ENCODE data around the gene RNFT2. TPM values are rescaled to one million over a fixed set of nuclear protein-coding genes. Genes with fewer than 3 reads are reported as not detected.
"Not testable (repeated sequence)": the region's sequence is repeated elsewhere in the genome, so short reads cannot be mapped to it uniquely, and the experiment has no call there.

Gene RNFT2
- polyA plus RNA-seq, 12 donors, result 1.0 to 2.1 (median 1.3) TPM; not detected in 2

DNA sequence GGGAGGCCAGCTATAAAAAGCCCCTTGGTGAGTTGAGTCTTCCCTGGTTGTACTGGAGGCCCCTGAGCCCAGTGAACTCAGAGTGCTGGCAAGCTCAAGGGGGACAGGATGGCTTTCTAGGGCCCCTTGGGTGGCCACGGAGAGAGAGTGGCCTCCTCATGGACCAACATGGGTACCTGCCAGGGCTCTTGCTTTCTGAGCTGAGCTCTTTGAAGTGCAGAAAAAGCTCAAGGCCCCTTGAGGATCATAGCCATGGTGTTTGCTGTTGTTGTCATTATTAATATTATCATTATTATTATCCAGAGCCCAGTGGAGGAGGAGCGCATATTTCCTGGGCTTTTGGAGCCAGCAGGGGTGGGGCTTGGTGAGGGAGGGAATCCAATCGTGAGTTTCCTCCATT lies 6.7 kb downstream of the RNFT2 start:
- DNase-seq, result no peak

DNA sequence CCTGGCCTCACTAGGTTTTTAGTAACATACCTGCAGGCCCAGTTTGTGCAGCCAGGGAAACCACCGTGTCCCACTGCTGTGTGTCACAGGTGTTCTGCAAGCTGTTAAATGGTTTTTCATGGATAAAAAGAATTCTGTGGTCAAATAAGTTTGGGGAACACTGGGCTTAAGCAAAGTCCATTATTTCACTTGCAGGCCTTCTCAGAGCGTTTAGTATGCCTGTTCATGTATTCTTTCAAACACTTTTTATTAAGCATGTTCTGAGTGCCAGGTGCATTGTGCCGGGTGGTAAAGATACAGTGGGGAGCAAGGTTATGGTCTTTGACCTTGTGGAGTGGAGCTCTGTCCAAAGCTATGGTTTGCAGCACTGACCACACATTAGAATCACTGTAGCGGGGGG lies 7.4 kb downstream of the RNFT2 start:
- DNase-seq, result no peak

DNA sequence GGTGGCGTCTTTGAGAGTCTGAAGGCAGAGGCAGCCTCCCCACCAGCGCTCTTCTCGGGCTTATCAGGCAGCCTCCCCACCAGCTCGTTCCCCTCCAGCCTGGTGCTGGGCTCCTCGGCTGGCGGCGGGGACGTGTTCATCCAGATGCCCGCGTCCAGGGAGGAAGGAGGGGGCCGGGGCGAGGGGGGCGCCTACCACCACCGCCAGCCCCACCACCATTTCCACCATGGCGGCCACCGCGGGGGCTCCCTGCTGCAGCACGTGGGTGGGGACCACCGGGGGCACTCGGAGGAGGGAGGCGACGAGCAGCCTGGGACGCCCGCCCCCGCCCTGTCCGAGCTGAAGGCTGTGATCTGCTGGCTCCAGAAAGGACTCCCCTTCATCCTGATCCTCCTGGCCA lies 11.8 kb downstream of the RNFT2 start:
- DNase-seq, result no peak

DNA sequence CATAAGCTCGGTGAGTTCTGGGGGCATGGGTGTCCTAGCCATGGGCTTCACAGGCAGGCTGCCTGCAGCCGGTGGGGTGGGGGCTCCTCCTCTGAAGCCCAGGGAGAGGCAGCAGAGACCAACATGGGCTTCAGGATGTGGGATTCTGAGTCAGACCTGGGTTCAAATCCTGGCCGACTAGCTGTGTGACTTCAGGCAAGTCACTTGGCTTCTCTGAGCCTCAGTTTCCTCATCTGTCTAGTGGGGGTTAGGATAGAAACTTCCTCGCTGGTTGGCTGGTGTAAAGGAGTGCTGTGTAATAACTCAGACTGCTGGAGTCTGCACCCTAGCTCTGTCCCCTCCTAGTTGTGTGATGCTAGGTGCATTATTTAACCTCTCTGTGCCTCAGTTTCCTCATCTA lies 12.2 kb downstream of the RNFT2 start:
- no peak for DNase-seq

DNA sequence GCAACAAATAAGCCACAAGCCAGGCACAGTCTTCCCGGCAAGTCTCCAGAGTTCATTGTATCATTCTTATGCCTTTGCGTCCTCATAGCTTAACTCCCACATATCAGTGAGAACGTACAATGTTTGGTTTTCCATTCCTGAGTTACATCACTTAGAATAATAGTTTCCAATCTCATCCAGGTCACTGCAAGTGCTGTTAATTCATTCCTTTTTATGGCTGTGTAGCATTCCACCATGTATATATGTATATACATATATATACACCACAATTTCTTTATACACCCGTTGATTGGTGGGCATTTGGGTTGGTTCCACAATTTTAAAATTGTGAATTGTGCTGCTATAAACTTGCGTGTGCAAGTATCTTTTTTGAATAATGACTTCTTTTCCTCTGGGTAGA lies 16.0 kb downstream of the RNFT2 start:
- DNase-seq, result not testable (repeated sequence)

DNA sequence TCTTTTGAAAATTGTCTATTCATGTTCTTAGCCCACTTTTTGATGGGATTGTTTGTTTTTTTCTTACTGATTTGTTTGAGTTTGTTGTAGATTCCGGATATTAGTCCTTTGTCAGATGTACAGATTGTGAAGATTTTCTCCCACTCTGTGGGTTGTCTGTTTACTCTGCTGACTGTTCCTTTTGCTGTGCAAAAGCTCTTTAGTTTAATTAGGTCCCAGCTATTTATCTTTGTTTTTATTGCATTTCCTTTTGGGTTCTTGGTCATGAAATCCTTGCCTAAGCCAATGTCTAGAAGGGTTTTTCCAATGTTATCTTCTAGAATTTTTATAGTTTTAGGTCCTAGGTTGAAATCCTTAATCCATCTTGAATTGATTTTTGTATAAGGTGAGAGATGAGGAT lies 16.7 kb downstream of the RNFT2 start:
- DNase-seq, result not testable (repeated sequence)

DNA sequence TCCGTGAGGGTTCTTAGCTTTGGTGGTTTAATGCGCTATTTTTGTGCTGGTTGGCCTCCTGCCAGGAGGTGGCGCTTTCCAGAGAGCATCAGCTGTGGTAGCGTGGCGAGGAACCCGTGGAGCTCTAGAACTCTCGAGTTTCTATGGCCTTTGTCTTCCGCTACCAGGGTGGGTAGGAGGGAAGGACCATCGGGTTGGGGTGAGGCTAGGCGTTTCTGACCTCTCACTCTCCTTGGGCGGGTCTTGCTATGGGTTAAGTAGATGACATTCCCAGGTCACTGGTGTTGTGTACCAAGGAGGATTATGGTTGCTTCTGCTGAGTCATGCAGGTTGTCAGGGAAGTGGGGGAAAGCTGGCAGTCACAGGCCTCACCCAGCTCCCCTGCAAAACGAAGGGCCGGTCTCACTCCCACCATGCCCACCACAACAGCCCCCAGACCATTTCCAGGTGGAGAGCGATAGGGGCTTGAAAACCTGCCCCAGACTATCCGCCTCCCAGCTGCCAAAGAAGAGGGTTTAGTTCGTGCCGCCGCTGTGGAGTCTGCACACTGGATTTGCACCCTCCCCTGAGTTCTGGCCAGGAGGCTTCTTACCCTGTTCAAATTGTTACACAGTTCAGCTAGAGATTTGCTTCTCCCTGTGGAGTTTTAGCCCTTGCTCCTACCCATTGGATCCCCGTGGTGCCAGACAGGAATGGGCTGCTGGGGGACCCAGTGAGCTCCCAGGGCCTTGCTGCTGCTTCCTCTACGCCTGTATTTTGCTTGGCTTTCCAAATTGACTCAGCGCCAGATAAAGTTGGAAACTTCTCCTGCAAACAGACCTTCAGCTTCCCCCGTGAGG lies 21.9 kb downstream of the RNFT2 start:
- peak; percentile 41 for DNase-seq

DNA sequence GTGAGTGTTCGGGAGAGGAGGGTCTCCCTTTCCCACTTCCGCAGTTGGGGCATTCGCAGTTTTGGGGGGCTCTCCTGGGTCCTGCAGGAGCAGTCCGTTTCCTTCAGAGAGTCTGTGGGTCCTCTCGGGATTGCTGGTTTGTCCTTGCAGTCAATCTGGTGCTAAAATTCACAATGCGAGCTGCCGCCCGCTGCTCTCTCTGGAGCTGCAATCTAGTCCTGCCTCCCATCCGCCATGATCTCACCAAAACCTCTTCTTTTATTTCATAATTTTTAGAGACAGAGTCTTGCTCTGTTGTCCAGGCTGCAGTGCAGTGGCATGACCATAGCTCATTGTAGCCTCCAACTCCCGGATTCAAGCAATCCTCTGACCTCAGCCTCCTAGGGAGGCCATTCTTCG lies 22.5 kb downstream of the RNFT2 start:
- no peak for DNase-seq

DNA sequence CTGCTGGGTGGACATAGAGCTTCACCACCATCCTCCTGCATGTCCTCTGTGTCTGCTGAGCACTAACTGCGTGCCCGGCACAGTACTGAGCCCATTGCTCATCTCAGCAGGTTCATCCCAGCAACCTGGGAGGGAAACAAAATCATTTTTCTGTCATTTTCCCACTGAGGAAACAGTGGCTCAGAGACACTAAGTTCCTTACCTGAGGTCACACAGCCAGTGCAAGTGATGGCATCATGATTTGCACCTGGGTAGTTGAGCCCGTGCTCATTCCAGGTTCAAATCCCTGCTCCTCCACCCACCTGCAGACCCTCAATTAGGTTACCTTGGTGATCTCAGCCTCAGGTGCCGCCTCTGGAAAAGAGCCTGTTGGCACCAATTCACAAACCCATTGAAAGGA lies 23.4 kb downstream of the RNFT2 start:
- no peak for DNase-seq

DNA sequence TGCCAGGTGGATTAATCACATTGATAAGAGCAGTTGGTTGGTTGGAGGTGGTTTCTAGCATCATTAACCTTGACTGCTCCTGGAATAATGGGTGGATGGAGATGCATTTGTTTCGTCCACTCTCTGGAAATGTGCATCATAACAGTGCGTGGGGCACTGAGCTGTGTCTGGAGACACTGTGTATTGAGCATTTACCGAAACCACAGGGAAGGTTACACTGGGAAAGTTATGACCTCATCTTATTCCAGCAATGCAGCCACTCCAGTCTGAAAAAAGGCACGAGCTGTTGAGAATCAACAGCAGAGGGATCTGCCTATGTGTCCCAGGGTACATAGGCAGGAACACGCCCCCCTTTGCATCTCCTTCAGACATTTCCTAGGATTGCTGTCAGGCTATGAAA lies 27.2 kb downstream of the RNFT2 start:
- DNase-seq, result no peak

DNA sequence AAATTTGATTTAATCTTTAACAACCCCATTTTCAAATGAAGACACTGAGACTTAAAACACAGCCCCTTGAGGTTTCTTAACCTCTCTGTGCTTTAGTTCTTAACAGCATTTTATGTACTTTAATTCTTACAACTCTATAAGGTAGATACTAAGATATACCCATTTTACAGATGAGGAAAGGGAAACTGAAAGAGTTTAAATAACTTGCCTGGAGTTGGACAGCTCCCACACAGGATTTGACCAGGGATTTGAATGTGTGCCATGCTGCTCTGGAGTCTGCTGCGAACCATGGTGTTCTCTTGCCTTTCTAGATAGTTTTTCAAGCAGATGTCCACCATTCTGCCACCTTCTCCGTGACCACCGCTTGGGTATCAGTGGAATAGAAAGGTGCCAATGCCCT lies 28.2 kb downstream of the RNFT2 start:
- no peak for DNase-seq

DNA sequence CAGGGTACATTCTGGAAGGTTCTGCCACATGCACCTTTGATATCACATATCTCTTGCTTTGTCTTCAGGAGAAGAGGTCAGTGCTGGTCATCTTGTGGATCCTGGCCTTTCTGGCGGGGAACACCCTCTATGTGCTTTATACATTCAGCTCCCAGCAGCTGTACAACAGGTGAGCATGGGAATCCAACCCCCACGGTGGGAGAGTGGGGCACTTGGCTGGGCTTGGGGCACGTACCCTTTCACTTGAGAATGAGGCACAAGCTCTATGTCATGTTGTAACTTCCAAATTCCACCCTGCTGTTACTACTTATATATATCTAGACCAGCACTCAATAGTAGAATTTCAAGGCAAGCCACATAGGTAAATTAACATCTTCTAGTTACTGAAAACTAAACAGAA lies 28.6 kb downstream of the RNFT2 start:
- DNase-seq, result no peak

DNA sequence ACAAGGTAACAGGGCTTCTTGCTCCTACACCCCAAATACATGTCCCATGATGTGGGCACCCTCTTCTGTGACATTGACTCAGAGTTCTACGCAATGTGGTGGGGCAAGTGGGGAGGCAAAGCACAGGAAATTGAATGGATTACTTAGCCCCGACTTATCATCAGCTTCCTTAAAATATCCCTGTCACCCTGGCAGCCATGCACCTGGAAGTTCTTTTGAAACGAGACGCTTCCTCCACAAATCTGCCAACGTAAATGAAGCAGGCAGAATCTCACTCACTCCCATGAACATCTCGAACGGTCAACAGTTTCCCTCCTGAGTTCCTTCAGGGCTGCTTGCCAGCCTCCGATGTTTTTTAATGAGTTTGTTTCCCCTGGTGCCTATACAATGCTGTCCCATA lies 33.5 kb downstream of the RNFT2 start:
- no peak for DNase-seq

DNA sequence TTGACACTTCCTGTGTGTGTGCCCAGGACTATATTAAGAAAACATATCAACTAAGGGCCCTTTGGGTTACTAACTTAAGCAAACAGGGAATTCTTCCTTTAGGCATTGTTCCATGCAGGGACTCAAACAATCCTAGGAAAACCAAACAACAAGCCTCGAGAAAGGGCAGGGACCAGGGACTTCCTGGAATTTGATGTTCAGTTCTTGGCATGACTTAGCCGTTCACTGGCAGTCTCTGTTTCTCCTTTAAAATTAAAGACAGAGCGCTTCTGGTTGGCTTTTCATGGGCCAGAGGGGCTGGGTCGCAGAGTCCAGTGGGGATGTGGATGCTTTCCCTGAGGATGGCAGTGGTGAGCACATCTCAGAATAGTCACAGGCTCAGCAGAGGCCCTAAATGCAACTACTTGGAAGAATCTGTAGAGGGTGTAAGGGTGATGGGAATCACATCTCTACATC lies 35.2 kb downstream of the RNFT2 start:
- DNase-seq, result no peak

DNA sequence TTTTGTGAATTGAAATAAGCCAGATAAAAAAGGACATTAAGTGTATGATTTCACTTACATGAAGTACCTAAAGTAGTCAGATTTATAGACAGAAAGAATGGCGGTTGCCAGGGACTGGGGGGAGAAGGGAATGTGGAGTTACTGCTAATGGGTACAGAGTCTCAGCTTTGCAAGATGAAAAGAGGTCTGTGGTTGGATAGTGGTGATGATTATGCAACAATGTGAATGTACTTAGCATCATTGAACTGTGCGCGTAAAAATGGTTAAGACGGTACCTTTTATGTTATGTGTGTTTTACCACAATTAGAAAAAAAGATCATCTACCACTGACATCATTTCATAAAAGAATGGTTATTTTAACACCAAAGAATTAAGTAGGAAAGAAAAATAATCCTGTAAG lies 35.9 kb downstream of the RNFT2 start:
- no peak for DNase-seq

DNA sequence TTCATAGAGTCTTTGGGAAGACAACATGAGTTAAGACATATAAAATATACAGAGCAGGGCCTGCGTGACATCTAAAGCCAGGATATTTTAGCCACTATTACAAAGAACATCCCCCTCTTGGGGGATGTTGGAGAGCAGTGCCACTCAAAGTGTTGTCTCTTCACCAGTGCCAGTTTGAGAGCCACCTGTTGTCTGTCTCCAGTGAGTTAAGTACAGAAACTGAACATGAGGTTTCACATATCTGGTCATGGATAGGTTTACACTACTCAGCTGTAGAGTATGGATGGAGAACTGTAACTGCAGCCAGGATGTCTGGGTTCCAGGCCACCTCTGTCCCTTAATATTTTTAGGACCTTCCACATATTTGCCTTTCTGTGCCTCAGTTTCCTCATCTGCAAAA lies 39.1 kb downstream of the RNFT2 start:
- DNase-seq, result no peak

DNA sequence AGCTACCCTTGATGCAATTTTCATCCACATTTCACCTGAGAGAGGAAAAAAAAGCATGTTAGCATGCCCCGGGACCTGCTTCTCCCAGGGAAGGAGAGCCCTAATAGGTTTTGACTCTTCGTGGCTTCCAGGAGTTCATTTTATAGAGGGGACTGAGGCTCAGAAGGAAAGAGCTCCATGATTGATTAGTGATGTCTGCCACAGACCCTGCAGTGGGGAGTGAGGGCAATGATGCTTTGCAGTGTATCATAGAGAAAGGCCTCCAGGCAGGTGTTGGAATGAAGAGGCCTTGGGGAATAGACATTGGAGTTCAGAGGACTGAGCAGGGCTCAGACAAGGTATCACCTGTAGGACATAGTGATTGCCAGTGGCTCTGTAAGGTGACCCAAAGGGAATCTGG lies 41.5 kb downstream of the RNFT2 start:
- no peak for DNase-seq

DNA sequence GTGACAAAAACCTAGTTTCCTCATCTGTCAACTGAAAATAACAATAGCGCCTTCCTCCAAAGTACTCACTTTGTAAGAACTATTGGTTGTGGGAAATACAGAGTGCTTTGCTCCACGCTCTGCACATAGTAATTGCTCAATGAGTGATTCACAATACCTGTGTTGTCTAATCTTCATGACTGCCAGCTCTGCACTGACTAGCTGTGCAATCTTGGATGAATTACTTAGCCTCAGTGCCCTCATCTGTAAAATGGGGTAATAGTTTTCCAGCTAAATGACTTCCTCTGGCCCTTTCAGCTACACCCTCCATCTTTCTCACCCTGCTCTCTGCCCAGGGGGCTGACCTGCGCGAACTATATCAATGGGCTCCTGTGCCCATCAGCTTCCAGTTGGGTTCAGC lies 42.8 kb downstream of the RNFT2 start:
- DNase-seq, result no peak

DNA sequence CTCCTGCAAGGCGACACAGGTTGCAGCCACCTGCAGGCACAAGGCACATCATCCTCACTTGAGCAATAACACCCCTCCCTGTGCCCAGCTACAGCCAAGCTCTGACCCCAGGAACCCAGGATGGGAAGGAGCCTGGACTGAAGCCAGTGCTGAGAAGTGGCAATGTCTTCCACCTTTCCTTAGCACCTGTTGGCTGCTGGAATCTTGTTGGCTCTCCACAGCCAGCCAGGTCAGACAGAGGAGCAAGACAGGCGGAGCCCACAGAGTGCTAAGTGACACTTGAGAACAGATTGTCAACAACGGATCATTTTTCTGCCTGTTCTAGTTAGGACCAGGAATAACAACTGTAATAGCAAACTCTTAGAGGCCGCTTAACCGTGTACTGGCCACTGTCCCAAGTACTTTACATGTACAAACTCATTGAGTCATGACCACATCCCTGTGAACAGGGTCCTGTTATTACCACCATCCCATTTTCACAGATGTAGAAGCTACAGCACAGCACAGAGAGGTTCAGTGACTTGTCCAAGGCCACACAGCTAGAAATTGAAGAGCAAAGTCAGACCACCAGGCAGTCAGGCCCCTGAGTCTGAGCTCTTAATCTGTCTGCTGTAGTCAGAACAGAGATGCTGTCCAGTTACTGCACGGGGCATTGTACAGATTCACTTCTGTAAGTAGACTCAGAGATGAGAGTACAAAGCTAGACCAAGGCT lies 45.6 kb downstream of the RNFT2 start:
- DNase-seq, result no peak

DNA sequence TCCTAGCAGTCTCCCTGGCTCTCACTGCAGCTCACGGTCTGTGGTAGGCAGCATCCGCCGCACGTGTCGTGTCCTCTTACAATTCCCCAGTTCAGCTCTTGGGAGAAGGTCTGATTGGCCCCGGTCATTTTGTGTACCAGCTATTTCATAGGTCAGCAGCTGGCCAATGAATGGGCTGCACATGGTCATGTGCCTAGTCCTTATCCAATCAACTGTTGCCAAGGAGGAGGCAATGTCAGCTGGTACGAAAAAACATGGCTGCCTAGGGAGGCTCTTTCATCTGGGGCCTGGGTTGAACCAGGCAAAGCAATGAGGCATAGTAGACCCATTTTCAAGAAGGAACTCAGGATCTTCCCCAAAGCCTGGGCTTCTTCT lies 46.1 kb downstream of the RNFT2 start:
- no peak for DNase-seq

DNA sequence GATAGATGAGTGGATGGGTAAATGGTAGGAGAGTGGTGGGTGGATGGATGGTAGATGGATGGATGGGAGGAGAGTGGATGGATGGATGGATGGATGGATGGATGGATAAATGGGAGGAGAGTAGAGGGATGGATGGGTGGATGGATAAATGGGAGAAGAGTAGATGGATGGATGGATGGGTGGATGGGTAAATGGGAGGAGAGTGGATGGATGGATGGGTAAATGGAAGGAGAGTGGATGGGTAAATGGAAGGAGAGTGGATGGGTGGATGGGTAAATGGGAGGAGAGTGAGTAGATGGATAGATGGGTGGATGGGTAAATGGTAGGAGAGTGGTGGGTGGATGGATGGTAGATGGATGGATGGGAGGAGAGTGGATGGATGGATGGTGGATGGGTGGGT lies 51.4 kb downstream of the RNFT2 start:
- DNase-seq, result not testable (repeated sequence)

DNA sequence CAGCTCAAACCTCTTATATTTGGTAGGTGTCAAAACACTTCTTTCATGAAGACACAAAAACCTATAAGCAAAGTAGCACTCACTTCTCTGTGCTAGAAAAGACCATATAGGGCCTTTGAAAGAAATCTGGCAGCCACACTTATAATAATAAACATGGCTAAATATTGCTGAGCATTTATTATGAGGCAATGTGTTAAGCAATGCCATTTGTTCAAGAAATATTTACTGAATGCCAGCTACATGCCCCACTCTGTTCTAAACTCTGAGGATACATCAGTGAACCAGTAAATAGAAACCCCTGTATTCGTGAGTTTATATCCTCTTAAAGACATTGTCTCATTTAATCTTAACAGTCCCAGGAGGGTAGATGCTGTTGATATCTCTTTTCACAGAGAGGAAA lies 52.0 kb downstream of the RNFT2 start:
- DNase-seq, result no peak

DNA sequence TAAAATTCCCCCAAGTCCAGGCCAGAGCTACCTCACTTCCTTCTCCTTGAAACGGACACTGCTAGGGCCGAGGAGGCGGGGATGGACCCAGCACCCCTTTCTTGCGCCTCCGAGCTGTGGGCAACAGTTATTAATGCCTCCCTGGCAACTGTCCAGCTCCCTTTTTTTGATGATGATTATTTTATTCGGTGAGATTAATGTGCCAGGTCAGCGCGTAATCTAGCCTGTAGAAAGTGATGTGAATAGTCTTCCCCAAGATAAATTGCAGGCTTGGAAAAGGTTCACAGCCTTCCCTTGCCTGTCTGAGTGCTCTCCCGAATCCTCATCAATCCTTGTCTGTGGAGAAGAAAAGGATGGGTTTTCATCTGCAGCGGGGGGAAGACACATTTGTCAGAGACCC lies 54.3 kb downstream of the RNFT2 start:
- no peak for DNase-seq

DNA sequence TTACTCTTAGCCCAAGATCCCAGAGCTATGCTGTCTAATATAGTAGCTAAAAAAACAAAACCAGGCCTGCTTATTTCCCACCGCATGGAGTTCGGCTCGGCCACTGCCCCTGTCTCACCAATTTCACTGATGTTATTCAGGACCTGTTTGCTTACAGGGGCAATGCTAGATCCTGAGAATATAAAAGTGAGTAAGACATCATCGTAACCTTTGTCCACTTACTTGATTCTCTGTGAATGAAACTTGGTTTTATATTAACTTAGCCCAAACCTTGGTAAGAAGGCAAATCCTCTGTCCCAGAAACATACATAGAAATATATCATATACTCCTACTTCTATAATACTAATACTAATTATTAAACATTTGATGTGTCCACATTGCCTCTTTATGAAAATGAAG lies 56.6 kb downstream of the RNFT2 start:
- no peak for DNase-seq
